Measurements from ENCODE around the gene BLOC1S3. TPM values are rescaled to one million over a fixed set of nuclear protein-coding genes. Genes with fewer than 3 reads are reported as not detected.

BLOC1S3 gene
- total RNA-seq, 1 donor from 2014 or later: 3.1 TPM

- DNase-seq: no peak
Observed at GRCh38 chr19:45146251-45146650, 32.3 kb upstream of the BLOC1S3 start.

- no peak for DNase-seq
Observed at GRCh38 chr19:45146741-45147205, 31.8 kb upstream of the BLOC1S3 start.

- DNase-seq: no peak
Observed at GRCh38 chr19:45147835-45148676, 30.5 kb upstream of the BLOC1S3 start.

GRCh38 chr19:45149129-45149528 lies 29.5 kb upstream of the BLOC1S3 start:
- DNase-seq: no peak

GRCh38 chr19:45150180-45150579 lies 28.4 kb upstream of the BLOC1S3 start:
- DNase-seq: no peak

- no peak for DNase-seq
Observed at GRCh38 chr19:45150751-45151281, 27.8 kb upstream of the BLOC1S3 start.

GRCh38 chr19:45151320-45151719 lies 27.3 kb upstream of the BLOC1S3 start:
- DNase-seq: no peak

GRCh38 chr19:45151821-45152503 lies 26.6 kb upstream of the BLOC1S3 start:
- DNase-seq: no peak

- peak; percentile 46 for DNase-seq
Observed at GRCh38 chr19:45152504-45153338, 25.9 kb upstream of the BLOC1S3 start.

- DNase-seq: peak; percentile 46
Observed at GRCh38 chr19:45153339-45154063, 25.1 kb upstream of the BLOC1S3 start.

GRCh38 chr19:45154064-45154827 lies 24.3 kb upstream of the BLOC1S3 start:
- DNase-seq: no peak

- no peak for DNase-seq
Observed at GRCh38 chr19:45156011-45156630, 22.5 kb upstream of the BLOC1S3 start.

- no peak for DNase-seq
Observed at GRCh38 chr19:45156751-45157150, 21.8 kb upstream of the BLOC1S3 start.

- DNase-seq: no peak
Observed at GRCh38 chr19:45158503-45159209, 19.9 kb upstream of the BLOC1S3 start.

- DNase-seq: no peak
Observed at GRCh38 chr19:45159210-45159970, 19.2 kb upstream of the BLOC1S3 start.

GRCh38 chr19:45159971-45160324 lies 18.6 kb upstream of the BLOC1S3 start:
- no peak for DNase-seq

- DNase-seq: no peak
Observed at GRCh38 chr19:45160870-45161737, 17.5 kb upstream of the BLOC1S3 start, which contains the start of gene NKPD1. Gene NKPD1, minus strand, starts transcription at chr19:45160982. Its CDS starts 832 bp downstream, at chr19:45160150.

All from occipital lobe (tissue), 2 donors.